Measurements from ENCODE around the gene TPSB2. TPM values are rescaled to one million over a fixed set of nuclear protein-coding genes. Genes with fewer than 3 reads are reported as not detected.
"Not testable (repeated sequence)": the region's sequence is repeated elsewhere in the genome, so short reads cannot be mapped to it uniquely, and the experiment has no call there.

Gene TPSB2
- total RNA-seq, 1 donor from 2014 or later, result 10.0 TPM

DNA sequence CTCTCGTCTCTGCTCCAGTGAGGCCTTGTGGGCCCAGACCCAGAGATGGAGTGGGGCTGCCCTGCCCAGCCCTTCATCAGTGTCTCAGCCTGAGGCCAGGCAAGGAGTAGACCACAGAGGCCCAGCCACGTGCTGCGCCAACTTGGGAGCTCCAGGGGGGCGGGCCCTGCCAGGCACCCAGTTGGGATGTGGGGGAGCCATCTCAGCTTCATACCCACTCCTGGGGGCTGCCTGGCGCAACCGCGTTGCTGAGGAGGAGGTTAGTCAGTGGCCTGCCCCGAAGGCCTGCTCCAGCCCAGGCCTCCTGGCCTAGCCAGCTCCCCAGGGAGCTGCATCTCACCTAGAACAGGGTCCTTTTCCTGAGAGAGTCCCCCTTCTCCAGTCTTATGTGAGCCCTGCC lies 16.8 kb downstream of the TPSB2 start:
- ATAC-seq (no peak), DNase-seq (ENCODE audit: missing footprints) (no peak)
- intact Hi-C loops (cut with DNase I), result no loop called here

DNA sequence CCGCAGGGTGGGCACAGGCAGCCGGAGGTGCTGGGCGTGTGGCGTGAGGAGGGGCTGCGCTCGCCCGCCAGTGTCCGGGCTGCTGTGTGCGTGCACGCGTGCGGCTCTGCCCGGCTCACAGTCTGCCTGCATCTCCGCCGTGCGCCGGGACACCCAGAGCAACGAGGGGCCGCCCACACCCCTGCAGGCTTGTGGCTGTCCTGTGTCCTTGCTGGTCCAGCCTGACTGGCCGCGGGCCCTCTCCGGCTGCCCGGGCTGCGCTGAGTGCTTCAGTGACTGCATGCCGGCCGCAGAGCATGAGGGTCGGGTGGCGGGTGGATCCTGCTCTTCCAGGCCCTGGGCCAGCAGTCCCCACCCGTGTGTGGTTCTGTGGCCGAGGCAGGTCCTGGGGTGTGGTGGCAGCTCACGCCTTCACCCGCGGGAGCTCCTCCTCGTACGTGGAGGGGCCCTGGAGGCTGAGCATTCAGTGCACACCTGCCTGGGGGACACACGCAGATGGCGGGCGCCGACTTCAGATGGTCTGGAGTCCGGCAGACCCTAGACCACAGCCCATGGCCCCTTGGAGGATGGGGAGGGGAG lies 17.3 kb downstream of the TPSB2 start:
- intact Hi-C loops (cut with DNase I), result no loop called here
- no peak for ATAC-seq
- DNase-seq (ENCODE audit: missing footprints), result no peak

DNA sequence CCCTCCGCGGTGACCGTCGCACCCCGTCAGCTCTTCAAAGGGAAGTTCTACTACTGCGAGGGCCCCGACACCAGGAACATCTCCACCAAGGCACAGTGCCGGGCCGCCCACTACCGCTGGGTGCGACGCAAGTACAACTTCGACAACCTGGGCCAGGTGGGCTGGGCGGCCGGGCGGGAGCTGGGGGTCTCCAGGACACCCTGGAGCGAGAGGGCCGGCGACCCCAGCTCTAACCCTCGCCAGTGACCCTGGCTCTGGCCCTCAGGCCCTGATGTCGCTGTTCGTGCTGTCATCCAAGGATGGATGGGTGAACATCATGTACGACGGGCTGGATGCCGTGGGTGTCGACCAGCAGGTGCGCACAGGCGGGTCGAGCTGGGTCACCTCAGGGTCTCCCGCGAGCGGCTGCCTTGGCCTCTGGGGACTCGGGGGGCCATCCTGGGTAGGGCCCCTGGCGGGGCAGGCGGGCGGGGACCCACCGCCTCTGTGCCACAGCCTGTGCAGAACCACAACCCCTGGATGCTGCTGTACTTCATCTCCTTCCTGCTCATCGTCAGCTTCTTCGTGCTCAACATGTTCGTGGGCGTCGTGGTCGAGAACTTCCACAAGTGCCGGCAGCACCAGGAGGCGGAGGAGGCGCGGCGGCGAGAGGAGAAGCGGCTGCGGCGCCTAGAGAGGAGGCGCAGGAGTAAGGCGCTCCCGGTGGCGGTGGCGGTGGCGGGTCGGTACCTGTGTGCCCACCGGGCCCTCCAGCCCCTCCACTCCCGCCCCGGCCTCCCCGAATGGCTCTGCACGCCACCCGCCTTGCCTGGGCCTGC lies 18.3 kb downstream of the TPSB2 start:
- intact Hi-C loops (cut with DNase I), result no loop called here
- DNase-seq (ENCODE audit: missing footprints) (no peak), ATAC-seq (no peak)

DNA sequence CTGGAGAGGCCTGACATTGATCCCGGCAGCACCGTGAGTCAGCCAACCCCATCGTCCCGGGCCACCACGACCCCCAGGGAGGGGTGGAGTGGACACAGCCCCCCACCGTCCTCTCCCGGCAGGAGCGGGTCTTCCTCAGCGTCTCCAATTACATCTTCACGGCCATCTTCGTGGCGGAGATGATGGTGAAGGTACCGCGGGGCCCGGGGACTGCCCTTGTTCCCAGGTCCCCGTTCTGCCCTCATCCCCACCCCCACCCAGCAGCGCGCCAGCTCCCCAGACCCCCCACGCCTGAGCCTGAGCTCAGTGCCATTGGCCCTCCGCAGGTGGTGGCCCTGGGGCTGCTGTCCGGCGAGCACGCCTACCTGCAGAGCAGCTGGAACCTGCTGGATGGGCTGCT lies 19.5 kb downstream of the TPSB2 start:
- DNase-seq (ENCODE audit: missing footprints), result no peak
- intact Hi-C loops (cut with DNase I), result no loop called here
- ATAC-seq, result no peak

DNA sequence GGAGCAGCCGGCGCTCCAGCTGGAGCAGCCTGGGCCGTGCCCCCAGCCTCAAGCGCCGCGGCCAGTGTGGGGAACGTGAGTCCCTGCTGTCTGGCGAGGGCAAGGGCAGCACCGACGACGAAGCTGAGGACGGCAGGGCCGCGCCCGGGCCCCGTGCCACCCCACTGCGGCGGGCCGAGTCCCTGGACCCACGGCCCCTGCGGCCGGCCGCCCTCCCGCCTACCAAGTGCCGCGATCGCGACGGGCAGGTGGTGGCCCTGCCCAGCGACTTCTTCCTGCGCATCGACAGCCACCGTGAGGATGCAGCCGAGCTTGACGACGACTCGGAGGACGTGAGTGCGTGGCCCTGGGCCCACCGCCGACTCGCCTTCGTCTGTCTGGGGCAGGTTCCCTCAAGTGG lies 20.9 kb downstream of the TPSB2 start:
- no peak for ATAC-seq
- DNase-seq (ENCODE audit: missing footprints), result no peak
- intact Hi-C loops (cut with DNase I), result no loop called here

DNA sequence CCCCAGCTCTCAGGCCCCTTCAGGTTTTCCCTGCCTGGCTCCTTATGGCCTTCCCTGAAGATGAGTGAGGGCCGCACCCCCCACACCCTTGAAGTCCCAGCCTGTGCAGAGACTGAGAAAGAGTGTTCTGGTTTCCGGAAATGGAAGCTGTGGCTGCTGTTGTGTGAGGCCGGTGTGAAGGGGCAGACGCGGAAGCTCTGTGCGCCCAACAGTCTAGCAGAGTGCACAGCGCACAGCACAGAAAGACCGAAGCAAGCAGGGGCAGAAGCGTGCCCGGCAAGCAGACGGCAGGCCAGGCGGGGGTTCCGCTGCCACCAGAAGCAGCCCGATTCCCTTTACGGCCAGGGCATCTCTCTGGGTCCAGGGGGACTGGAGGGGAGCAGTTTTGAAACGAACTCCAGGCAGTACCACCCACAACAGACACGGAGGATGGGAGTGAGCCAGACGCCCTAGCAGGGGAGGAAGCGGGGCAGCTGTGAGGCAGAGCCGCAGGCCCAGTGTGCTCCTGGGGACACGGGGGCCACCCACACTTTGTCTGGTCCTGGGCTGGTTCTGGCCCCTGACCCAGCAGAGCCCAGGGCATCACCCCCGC lies 21.6 kb downstream of the TPSB2 start:
- DNase-seq (ENCODE audit: missing footprints) (no peak), ATAC-seq (no peak)
- intact Hi-C loops (cut with DNase I), result no loop called here

DNA sequence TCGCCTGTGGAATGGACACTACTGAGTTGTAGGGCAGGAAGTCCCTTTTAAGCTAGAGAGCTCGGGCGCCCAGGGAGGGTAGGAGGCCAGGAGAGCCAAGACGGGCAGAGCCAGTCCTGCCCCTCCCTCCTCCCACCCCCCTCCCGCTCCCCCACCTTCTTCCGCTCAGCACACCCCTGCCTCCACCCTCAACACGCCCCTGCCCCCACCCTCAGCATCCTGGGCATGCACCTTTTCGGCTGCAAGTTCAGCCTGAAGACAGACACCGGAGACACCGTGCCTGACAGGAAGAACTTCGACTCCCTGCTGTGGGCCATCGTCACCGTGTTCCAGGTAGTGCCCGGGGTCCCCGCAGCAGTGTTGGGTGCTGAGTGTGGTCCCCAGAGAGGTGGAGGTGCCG lies 23.2 kb downstream of the TPSB2 start:
- intact Hi-C loops (cut with DNase I), result no loop called here
- ATAC-seq, result no peak

DNA sequence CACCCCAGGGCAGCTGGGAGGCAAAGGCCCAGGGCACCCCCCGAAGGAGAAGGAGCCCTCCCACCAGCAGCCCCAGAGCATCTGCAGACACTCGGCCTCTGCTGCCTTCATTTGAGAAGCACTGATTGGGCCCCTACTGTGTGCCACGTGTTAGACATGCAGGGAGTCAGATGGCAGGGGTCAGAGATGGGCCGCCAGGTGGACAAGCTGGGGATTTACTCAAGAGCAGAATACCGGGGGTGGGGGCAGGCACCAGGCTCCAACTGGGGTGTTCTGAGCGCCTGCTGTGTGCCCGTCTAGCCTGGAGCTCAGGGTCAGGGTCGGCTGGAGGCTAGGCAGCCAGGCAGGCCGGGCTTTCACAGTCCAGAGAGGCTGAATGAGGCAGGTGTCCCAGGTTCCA lies 23.7 kb downstream of the TPSB2 start:
- no peak for DNase-seq (ENCODE audit: missing footprints)
- ATAC-seq, result no peak
- intact Hi-C loops (cut with DNase I), result no loop called here

More for the DNA sequence above, 23.2 kb downstream of the TPSB2 start:
- DNase-seq (ENCODE audit: missing footprints), result no peak

DNA sequence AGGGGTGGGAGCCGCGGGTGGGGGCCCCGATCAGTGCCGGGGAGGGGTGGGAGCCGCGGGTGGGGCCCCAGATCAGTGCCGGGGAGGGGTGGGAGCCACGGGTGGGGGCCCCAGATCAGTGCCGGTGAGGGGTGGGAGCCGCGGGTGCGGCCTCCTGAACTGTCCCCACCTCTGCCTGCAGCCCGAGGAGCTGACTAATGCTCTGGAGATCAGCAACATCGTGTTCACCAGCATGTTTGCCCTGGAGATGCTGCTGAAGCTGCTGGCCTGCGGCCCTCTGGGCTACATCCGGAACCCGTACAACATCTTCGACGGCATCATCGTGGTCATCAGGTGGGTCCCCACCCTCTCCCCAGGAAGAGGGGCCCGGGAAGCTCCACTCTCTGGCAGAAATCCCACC lies 25.1 kb downstream of the TPSB2 start:
- intact Hi-C loops (cut with DNase I), result no loop called here
- DNase-seq (ENCODE audit: missing footprints), result no peak
- ATAC-seq, result no peak

DNA sequence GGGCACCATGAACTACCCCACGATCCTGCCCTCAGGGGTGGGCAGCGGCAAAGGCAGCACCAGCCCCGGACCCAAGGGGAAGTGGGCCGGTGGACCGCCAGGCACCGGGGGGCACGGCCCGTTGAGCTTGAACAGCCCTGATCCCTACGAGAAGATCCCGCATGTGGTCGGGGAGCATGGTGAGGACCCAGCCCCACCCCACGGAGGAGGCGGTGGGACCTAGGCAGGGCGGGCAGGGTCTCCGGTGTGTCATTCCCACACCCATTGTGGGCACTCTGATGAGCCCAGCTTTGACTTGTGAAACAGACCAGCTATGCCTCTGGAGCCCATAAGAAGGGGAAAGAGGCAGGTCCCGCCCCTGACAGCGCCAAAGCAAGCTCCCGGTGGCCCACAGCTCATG lies 27.7 kb downstream of the TPSB2 start:
- intact Hi-C loops (cut with DNase I), result no loop called here
- ATAC-seq (no peak), DNase-seq (ENCODE audit: missing footprints) (no peak)

DNA sequence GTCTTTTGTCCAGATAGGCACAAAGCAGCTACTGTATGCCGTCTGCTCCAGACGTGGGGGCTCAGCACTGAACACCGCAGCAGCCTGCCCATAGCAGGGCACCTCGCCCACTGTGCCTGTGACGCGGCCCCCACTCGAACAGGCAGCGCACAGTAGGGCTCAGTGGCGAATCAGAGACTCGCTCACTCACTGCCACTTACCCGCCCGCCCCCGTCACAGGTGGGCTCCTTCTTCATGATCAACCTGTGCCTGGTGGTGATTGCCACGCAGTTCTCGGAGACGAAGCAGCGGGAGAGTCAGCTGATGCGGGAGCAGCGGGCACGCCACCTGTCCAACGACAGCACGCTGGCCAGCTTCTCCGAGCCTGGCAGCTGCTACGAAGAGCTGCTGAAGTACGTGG lies 28.5 kb downstream of the TPSB2 start:
- no peak for DNase-seq (ENCODE audit: missing footprints)
- intact Hi-C loops (cut with DNase I), result no loop called here
- no peak for ATAC-seq

DNA sequence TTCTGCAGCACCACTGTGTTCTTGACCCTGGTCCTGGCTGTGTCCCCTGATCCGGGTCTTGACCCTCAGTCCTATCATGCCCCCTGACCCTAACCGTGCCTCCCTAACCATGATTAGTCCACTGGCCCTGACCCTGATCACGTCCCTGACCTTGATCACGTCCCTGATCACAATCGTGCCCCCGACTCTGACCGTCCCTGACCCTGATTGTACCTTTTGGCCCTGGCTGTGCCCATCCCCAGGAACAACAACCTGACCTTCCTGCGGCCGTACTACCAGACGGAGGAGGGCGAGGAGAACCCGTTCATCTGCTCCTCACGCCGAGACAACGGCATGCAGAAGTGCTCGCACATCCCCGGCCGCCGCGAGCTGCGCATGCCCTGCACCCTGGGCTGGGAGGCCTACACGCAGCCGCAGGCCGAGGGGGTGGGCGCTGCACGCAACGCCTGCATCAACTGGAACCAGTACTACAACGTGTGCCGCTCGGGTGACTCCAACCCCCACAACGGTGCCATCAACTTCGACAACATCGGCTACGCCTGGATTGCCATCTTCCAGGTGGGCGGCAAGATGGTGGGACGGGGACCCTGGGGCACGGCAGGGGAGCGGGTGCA lies 29.9 kb downstream of the TPSB2 start:
- DNase-seq (ENCODE audit: missing footprints), result no peak
- no peak for ATAC-seq
- intact Hi-C loops (cut with DNase I), result no loop called here

DNA sequence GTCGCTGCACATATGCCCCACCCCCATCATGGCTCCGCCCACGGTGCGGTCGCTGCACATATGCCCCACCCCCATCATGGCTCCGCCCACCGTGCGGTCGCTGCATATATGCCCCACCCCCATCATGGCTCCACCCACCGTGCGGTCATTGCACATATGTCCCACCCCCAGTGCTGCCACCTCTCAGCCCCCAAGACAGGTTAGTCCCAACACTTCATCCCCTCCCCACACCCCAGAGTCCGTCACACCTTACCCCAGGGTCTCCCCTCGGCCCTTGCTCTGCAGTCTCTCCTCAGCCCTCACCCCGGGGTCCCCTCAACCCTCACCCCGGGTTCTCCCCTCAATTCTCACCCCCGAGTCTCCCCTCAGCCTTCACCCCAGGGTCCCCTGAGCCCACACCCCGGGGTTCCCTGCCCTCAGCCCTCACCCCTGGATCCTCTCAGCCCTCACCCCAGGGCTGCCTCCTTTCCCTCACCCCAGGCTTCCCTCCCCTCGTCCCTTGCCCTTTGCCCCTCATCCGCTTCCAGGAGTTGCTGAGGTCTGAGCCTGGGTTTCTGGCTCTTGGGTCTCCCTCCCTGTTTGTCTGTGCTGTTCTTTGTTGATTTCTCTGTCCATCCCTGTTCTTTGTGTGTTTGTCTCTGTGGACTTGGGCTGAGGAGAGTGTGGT lies 30.5 kb downstream of the TPSB2 start:
- intact Hi-C loops (cut with DNase I), result no loop called here
- ATAC-seq (no peak), DNase-seq (ENCODE audit: missing footprints) (no peak)

DNA sequence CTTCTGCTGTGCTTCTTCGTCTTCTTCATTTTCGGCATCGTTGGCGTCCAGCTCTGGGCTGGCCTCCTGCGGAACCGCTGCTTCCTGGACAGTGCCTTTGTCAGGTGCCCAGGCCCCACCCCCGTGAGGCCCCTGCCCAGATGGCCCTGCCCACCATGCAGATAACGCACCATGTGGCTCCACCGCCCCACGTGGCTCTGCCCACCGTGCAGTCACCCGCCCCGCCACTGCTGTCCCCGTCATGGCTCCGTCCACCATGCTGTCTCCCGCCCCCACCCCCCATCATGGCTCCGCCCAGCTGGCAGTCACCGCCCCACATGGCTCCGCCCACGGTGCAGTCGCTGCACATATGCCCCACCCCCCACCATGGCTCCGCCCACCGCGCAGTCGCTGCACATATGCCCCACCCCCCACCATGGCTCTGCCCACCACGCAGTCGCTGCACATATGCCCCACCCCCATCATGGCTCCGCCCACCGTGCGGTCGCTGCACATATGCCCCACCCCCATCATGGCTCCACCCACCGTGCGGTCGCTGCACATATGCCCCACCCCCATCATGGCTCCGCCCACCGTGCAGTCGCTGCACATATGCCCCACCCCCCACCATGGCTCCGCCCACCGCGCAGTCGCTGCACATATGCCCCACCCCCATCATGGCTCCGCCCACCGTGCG lies 31.2 kb downstream of the TPSB2 start:
- ATAC-seq; intact Hi-C loops (cut with DNase I); DNase-seq (ENCODE audit: missing footprints): not testable (repeated sequence)

DNA sequence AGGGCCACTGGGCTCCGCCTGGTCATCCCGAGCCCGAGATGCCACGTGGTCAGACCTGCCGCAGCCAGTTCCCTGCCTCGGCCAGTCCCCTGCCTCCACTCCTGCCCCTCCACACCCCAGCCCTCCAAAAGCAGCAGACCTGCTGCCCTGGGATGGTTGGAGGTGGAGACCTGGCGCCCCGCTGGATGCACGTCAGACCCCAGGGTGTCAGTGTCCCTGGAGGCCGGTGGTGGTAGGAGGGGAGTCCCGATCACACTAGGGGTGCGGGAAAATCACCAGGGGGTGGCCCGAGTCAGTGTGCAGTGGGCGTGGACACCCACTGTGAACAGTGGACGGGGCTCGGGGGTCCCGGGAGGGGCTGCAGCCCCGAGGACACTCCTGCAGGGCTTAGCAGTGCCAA lies 31.8 kb downstream of the TPSB2 start:
- intact Hi-C loops (cut with DNase I), result no loop called here
- ATAC-seq (no peak), DNase-seq (ENCODE audit: missing footprints) (no peak)

DNA sequence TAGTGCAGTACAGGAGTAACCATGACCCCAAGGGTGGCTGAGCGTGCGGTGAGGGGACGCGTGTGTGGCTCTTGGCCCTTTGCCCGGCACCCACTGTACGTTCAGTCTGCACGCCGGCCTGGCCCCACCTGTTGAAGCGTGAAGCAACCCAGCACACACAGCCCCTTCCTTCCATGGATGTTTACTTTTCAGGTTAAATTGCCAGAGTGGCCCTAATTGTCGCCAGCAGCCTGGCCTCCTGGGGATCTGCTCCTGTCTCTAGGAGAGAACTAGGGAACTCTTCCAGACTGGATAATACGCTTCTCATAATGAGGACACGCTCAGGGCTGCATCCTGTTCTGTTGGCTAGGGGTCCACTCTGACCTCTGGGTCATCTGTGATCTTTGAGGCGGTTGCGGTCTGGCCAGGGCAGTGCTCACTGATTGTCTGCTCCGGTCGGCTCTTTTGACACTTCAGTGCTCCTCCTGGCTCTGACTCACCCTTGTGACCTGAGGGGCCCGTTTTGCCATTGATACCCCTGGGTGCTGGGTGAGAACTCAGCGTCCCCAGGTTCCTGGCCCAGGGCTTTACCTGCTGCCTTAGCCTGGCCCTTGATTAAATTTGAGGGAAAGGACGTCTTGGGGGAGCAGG lies 32.6 kb downstream of the TPSB2 start:
- intact Hi-C loops (cut with DNase I), result no loop called here
- ATAC-seq (no peak), DNase-seq (ENCODE audit: missing footprints) (no peak)

DNA sequence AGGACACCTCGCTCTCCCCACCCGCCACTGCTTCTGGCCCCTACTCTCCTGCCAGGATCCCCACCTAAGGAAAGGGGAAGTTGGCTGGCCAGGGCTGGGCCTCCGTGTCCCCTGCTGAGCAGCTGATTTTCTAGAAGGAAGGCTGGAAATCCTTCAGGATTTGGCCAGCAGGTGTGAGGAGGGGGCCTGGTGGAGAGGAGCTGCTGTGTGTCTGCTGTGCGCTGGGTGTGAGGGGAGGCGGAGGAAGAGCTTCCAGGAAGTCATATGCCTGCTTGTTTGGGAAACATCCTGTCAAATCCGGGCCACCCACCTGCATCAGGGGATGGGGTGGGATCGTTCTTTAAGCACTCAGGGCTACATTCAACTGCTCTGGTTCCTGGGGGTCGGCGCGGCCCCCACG lies 33.5 kb downstream of the TPSB2 start:
- DNase-seq (ENCODE audit: missing footprints), result no peak
- ATAC-seq, result no peak
- intact Hi-C loops (cut with DNase I), result no loop called here

DNA sequence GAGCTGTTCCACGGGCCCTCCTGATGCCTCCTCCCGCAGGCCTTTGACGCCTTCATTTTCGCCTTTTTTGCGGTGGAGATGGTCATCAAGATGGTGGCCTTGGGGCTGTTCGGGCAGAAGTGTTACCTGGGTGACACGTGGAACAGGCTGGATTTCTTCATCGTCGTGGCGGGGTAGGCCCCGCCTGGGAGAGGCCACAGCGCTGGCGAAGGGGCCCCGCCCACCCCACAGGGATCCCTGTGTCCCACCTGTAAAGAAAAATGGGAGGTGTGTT lies 34.7 kb downstream of the TPSB2 start:
- intact Hi-C loops (cut with DNase I), result no loop called here
- no peak for ATAC-seq

More for the DNA sequence above, 34.7 kb downstream of the TPSB2 start:
- DNase-seq (ENCODE audit: missing footprints), result no peak
